ENCODE data around the gene MAN1C1. TPM values are rescaled to one million over a fixed set of nuclear protein-coding genes. Genes with fewer than 3 reads are reported as not detected.

Gene MAN1C1
- total and polyA plus RNA-seq, 9 donors: 5.2 to 17.4 (median 12.2) TPM

DNA sequence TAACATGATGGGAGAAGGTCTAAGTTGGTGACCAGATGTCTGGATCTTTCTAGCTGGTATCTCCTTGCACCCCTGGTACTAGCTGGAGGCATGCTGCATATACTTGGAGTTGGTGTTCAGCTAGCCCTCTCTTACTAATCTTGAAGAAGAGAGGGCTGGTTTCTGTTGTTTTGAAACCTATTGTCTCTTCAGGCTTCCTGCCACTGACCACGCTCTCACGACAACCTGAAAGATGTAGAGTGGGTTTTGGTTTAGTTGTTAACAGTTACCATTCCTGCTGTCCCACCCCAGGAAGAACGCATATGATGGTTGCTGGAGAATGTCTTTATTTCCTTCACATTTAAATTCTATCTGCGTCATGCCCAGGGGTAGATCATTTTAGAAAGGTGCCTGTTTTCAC is 3.6 kb downstream of the MAN1C1 start:
- no peaks in the 10 kb centered on the region for H3K9me3 ChIP-seq (replicated peaks; ENCODE audit: control insufficient read depth, low read depth, low read length)
- no peak for DNase-seq
- WGBS (ENCODE audit: insufficient coverage): no CpG with 5 or more reads among the region's 4 CpGs
- no peaks in the 10 kb centered on the region for H3K36me3 ChIP-seq (ENCODE audit: control insufficient read depth, insufficient read depth, low read length)
- peaks cover 31% of the 10 kb centered on the region for H3K4me1 ChIP-seq (ENCODE audit: control insufficient read depth, insufficient read depth, low read length)
- H3K27me3 ChIP-seq (ENCODE audit: control insufficient read depth, insufficient read depth, low read length): peaks cover 3% of the 10 kb centered on the region
- no peak overlapping the region for H3K27ac ChIP-seq (ENCODE audit: low read length)
- H3K4me3 ChIP-seq (ENCODE audit: low read length): no peak overlapping the region

DNA sequence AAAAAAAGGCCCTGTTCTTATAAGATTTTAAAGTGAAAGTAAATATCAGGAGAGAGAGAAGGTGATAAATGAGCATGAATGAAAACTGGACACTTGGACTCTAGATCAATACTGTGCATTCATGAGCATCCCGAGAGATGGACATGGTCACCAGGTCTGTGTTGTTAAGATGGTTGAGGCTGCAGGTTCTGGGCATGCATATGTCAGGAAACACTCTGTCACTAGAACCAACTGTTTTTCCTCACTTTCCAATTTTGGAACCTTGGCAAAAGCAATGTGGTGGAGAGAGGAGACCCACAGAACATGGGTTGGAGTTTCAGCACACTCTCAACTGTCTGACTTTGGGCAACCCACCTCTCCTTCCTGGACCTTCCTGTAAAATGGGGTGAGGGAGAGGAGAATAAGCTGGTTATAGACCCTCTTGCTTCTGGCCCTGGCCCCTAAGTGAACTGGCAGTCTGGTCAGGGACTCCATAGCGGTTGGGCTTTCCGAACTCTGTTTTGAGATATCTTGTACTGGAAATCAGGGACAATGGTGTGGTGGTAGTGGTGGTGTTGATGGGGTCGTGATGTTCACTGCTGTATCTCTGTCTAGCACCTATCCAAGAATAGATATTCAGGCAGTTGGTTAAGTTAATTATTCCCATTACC is 4.2 kb downstream of the MAN1C1 start:
- Histone ChIP-seq H3K4me1 (ENCODE audit: control insufficient read depth, insufficient read depth, low read length) (peaks cover 30% of the 10 kb centered on the region), H3K36me3 (ENCODE audit: control insufficient read depth, insufficient read depth, low read length) (no peaks in the 10 kb centered on the region), H3K9me3 (replicated peaks; ENCODE audit: control insufficient read depth, low read depth, low read length) (no peaks in the 10 kb centered on the region), H3K27me3 (ENCODE audit: control insufficient read depth, insufficient read depth, low read length) (peaks cover 3% of the 10 kb centered on the region), H3K4me3 (ENCODE audit: low read length) (no peak overlapping the region), H3K27ac (ENCODE audit: low read length) (no peak overlapping the region)
- DNase-seq: no peak
- WGBS (ENCODE audit: insufficient coverage): 80% methylated on average over 2 of the region's 4 CpGs

DNA sequence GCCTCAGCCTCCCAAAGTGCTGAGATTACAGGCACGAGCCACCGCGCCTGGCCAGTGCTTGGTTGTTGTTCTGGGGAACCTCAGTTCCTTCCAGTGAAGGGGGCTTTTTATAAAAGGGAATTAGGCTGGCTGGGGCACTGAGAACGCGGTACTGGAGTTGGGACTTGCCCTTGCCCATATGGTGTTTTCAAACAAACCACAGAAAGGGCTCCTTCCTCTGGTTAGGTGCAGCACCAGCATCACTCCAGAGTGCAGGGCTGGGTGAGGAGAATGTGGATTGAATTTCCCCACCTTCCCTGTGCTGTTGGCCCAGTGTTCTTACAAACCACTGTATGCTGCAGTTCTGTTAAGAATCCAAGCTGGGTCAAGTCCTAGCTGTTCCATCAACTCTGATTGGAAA is 5.3 kb downstream of the MAN1C1 start:
- H3K27me3 ChIP-seq (ENCODE audit: control insufficient read depth, insufficient read depth, low read length): peaks cover 3% of the 10 kb centered on the region
- WGBS (ENCODE audit: insufficient coverage): no CpG with 5 or more reads among the region's 5 CpGs
- no peaks in the 10 kb centered on the region for H3K36me3 ChIP-seq (ENCODE audit: control insufficient read depth, insufficient read depth, low read length)
- no peak overlapping the region for H3K27ac ChIP-seq (ENCODE audit: low read length)
- DNase-seq: no peak
- H3K4me3 ChIP-seq (ENCODE audit: low read length): no peak overlapping the region
- peaks cover 25% of the 10 kb centered on the region for H3K4me1 ChIP-seq (ENCODE audit: control insufficient read depth, insufficient read depth, low read length)
- H3K9me3 ChIP-seq (replicated peaks; ENCODE audit: control insufficient read depth, low read depth, low read length): no peaks in the 10 kb centered on the region

DNA sequence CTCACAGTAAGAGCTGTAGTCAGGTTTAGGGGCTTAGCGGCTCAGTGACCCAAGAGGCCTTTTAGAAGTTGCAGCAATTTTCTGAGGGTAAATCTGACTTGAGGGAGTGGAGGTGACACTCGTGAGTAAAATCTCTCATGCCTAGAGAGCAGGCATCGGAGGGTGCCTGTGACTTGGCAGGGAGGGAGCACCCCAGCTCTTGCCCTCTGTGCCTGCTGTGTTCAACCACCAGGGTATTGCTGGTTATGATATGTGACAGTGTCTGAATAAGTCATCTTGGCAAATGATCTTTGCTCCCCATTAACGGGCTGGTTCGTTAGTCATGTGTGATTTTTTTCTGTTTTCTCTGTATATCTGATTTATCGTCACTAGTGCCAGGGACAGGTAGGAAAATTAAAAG is 5.9 kb downstream of the MAN1C1 start:
- no peaks in the 10 kb centered on the region for H3K36me3 ChIP-seq (ENCODE audit: control insufficient read depth, insufficient read depth, low read length)
- H3K27ac ChIP-seq (ENCODE audit: low read length): no peak overlapping the region
- H3K9me3 ChIP-seq (replicated peaks; ENCODE audit: control insufficient read depth, low read depth, low read length): no peaks in the 10 kb centered on the region
- 85% methylated on average over 5 of the region's 6 CpGs for WGBS (ENCODE audit: insufficient coverage)
- peaks cover 24% of the 10 kb centered on the region for H3K4me1 ChIP-seq (ENCODE audit: control insufficient read depth, insufficient read depth, low read length)
- H3K27me3 ChIP-seq (ENCODE audit: control insufficient read depth, insufficient read depth, low read length): peaks cover 3% of the 10 kb centered on the region
- no peak overlapping the region for H3K4me3 ChIP-seq (ENCODE audit: low read length)
- DNase-seq: no peak

DNA sequence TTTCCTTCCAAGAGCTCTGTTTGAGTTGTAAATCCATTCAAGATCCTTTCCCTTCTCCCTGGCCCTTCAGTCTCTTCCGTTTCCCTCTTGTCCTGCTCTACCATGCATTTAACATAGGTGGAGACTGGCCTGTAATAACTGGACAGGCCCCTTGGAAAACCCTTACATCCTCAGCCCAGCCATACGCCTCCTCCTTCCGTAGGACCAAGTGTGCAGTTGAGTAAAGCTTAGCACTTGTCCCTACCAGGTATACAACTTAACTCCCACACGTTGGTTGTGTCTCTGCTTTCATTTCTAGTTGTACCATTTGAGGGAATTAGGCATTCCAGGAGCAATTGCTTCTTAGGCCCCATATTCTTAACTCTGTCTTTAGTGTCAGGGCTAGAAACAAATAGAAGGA is 6.4 kb downstream of the MAN1C1 start:
- DNase-seq: no peak
- H3K4me1 ChIP-seq (ENCODE audit: control insufficient read depth, insufficient read depth, low read length): peaks cover 21% of the 10 kb centered on the region
- H3K4me3 ChIP-seq (ENCODE audit: low read length): no peak overlapping the region
- no peak overlapping the region for H3K27ac ChIP-seq (ENCODE audit: low read length)
- H3K36me3 ChIP-seq (ENCODE audit: control insufficient read depth, insufficient read depth, low read length): no peaks in the 10 kb centered on the region
- H3K9me3 ChIP-seq (replicated peaks; ENCODE audit: control insufficient read depth, low read depth, low read length): no peaks in the 10 kb centered on the region
- peaks cover 3% of the 10 kb centered on the region for H3K27me3 ChIP-seq (ENCODE audit: control insufficient read depth, insufficient read depth, low read length)
- 67% methylated on average over 2 of the region's 4 CpGs for WGBS (ENCODE audit: insufficient coverage)

DNA sequence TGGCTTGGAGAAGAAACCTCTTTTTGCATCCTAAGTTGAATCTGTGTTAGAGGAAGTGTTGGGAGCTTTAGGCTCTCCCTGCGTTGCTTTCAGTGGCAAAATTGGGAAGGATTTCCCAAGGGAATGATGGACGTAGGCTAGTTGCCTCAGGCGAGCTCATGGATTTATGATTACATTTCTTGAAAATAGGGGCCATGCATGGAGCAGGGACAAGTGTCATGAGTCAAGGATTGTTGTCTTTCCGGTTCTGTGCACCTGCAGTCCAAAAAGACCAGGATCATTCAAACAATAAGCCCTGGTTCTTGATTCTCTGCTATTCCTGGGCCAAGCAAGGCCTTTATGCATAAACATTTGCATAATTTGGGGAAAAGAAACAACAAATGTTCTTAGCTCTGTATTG is 7.1 kb downstream of the MAN1C1 start:
- 63% methylated on average over 3 of the region's 4 CpGs for WGBS (ENCODE audit: insufficient coverage)
- Histone ChIP-seq H3K4me1 (ENCODE audit: control insufficient read depth, insufficient read depth, low read length) (peaks cover 15% of the 10 kb centered on the region), H3K27me3 (ENCODE audit: control insufficient read depth, insufficient read depth, low read length) (no peaks in the 10 kb centered on the region)

DNA sequence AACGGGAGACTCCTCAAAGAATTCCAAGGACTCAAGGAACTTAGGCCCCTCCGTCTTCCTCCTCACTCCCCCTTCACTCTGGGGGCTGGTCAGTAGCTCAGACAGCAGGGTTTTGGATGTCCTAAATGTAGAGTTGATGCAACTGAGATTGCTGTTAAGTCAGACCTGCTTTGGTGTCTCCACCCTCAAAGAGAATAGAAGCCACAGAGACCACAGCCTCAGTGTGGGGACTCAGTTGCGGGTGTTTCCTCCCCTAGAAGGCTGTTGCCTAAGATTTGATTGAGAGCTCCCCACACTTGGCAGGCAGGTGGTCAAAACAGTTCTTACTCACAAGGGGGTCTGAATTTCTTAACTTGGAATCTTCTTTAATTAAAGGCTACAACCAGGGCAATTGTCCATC is 7.6 kb downstream of the MAN1C1 start:
- no peaks in the 10 kb centered on the region for H3K36me3 ChIP-seq (ENCODE audit: control insufficient read depth, insufficient read depth, low read length)
- WGBS (ENCODE audit: insufficient coverage): no CpG with 5 or more reads among the region's 3 CpGs
- peaks cover 12% of the 10 kb centered on the region for H3K4me1 ChIP-seq (ENCODE audit: control insufficient read depth, insufficient read depth, low read length)
- no peaks in the 10 kb centered on the region for H3K27me3 ChIP-seq (ENCODE audit: control insufficient read depth, insufficient read depth, low read length)
- H3K27ac ChIP-seq (ENCODE audit: low read length): no peak overlapping the region
- DNase-seq: no peak
- no peaks in the 10 kb centered on the region for H3K9me3 ChIP-seq (replicated peaks; ENCODE audit: control insufficient read depth, low read depth, low read length)
- H3K4me3 ChIP-seq (ENCODE audit: low read length): no peak overlapping the region

More for the DNA sequence above, 7.1 kb downstream of the MAN1C1 start:
- Histone ChIP-seq H3K27ac (ENCODE audit: low read length) (no peak overlapping the region), H3K9me3 (replicated peaks; ENCODE audit: control insufficient read depth, low read depth, low read length) (no peaks in the 10 kb centered on the region), H3K36me3 (ENCODE audit: control insufficient read depth, insufficient read depth, low read length) (no peaks in the 10 kb centered on the region), H3K4me3 (ENCODE audit: low read length) (no peak overlapping the region)
- no peak for DNase-seq

DNA sequence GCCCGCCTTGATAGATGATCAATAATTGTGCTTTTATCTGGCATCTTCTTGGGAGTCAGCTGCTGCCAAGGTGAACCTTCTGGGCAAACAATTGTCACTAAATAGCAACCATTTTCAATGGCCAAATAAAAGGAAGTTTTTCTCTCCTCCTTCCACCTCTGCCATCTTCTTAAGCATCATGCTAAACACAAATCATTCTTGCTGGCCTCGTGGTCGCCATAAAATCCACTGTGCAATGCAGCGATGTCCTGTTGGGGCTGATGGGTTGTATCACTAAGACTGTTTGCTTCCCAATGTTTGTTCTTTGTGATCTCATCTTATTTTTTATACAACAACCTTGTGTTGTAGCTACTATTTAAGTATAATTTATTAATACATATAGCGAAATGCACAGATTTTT is 8.0 kb downstream of the MAN1C1 start:
- H3K9me3 ChIP-seq (replicated peaks; ENCODE audit: control insufficient read depth, low read depth, low read length): no peaks in the 10 kb centered on the region
- no CpG with 5 or more reads among the region's 5 CpGs for WGBS (ENCODE audit: insufficient coverage)
- no peak overlapping the region for H3K4me3 ChIP-seq (ENCODE audit: low read length)
- H3K36me3 ChIP-seq (ENCODE audit: control insufficient read depth, insufficient read depth, low read length): no peaks in the 10 kb centered on the region
- DNase-seq: no peak
- H3K27me3 ChIP-seq (ENCODE audit: control insufficient read depth, insufficient read depth, low read length): no peaks in the 10 kb centered on the region
- H3K27ac ChIP-seq (ENCODE audit: low read length): no peak overlapping the region
- peaks cover 7% of the 10 kb centered on the region for H3K4me1 ChIP-seq (ENCODE audit: control insufficient read depth, insufficient read depth, low read length)

DNA sequence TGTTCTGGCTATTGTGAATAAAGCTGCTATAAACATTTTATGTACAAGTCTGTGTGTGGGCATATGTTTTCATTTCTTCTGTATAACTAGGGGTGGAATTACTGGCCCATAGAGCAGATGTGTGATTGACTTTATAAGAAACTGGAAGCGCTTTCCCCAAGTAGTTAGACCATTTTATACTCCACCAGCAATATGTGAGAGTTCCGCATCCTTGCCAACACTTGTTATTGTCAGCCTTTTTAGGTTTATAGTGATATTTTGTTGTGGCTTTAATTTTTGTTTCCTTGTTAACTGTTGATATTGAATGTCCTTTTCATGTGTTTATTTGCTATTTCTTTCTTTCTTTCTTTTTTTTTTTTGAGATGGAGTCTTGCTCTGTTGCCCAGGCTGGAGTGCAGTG is 9.4 kb downstream of the MAN1C1 start:
- Histone ChIP-seq H3K4me3 (ENCODE audit: low read length) (no peak overlapping the region), H3K27me3 (ENCODE audit: control insufficient read depth, insufficient read depth, low read length) (no peaks in the 10 kb centered on the region), H3K36me3 (ENCODE audit: control insufficient read depth, insufficient read depth, low read length) (no peaks in the 10 kb centered on the region), H3K27ac (ENCODE audit: low read length) (no peak overlapping the region), H3K9me3 (replicated peaks; ENCODE audit: control insufficient read depth, low read depth, low read length) (no peaks in the 10 kb centered on the region), H3K4me1 (ENCODE audit: control insufficient read depth, insufficient read depth, low read length) (no peaks in the 10 kb centered on the region)
- no peak for DNase-seq
- WGBS (ENCODE audit: insufficient coverage): no CpG with 5 or more reads among the region's 2 CpGs

DNA sequence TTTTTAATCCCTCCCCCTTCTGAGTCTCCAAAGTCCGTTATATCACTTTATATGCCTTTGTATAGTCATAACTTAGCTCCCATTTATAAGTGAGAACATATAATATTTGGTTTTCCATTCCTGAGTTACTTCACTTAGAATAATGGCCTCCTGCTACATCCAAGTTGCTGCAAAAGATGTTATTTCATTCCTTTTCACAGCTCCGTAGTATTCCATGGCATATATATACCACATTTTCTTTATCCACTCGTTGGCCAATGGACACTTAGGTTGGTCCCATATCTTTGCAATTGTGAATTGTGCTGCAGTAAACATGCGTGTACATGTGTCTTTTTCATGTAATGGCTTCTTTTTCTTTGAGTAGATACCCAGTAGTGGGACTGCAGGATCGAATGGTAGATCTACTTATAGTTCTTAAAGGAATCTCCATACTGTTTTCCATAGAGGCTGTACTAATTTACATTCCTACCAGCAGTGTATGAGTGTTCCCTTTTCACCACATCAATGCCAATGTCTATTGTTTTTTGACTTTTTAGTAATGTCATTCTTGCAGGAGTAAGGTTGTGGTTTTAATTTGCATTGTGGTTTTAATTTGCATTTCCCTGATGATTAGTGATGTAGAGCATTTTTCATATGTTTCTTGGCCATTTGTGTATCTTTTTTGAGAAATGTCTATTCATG is 12.3 kb downstream of the MAN1C1 start:
- H3K4me3 ChIP-seq (ENCODE audit: low read length): no peak overlapping the region
- WGBS (ENCODE audit: insufficient coverage): no CpG with 5 or more reads among the region's 5 CpGs
- no peaks in the 10 kb centered on the region for H3K9me3 ChIP-seq (replicated peaks; ENCODE audit: control insufficient read depth, low read depth, low read length)
- DNase-seq: no peak
- peaks cover 3% of the 10 kb centered on the region for H3K4me1 ChIP-seq (ENCODE audit: control insufficient read depth, insufficient read depth, low read length)
- H3K27me3 ChIP-seq (ENCODE audit: control insufficient read depth, insufficient read depth, low read length): no peaks in the 10 kb centered on the region
- no peak overlapping the region for H3K27ac ChIP-seq (ENCODE audit: low read length)
- no peaks in the 10 kb centered on the region for H3K36me3 ChIP-seq (ENCODE audit: control insufficient read depth, insufficient read depth, low read length)
